Smooth muscle cell of the coronary artery (primary cell): ENCODE measurements around the gene THOC7. TPM values are rescaled to one million over a fixed set of nuclear protein-coding genes. Genes with fewer than 3 reads are reported as not detected.

Experiments
- total RNA-seq: library from RNA; depleted of rRNA; stranded (reverse); fragments of >200 nt; gene quantifications from 2 replicates; pipeline ENCODE4 v1.2.3, GENCODE V29; 2014; ENCODE audit warnings: low replicate concordance

The THOC7 gene
- total RNA-seq, result 16.0 and 37.8 TPM in 2 replicates

GRCh38 chr3:63863150-63864007, at the start of gene THOC7, which contains the start of gene ATXN7:
TSS of gene THOC7 (minus strand) at chr3:63863805. CDS start at chr3:63863790, 15 bp downstream.
TSS of gene ATXN7 (plus strand) at chr3:63863867. CDS start at chr3:63912599, 48,732 bp downstream.

GRCh38 chr3:63911873-63912767, 48.5 kb upstream of the THOC7 start, which contains the start of gene SCAANT1:
TSS of gene SCAANT1 (minus strand) at chr3:63912383.

GRCh38 chr3:63819151-63819398, 44.5 kb downstream of the THOC7 start, which contains the start of gene C3orf49:
TSS of gene C3orf49 (plus strand) at chr3:63819299. CDS start at chr3:63819472, 173 bp downstream.

Other genes with a start within 250 kb of the THOC7 start
- not detected in 2 replicates for gene SNTN, start 211.1 kb downstream of the THOC7 start, total RNA-seq
- not detected in 2 replicates for gene C3orf49, start 44.5 kb downstream of the THOC7 start, total RNA-seq
- gene ATXN7, start 62 bp upstream of the THOC7 start, total RNA-seq, result 6.3 and 8.3 TPM in 2 replicates
- gene SCAANT1, start 48.6 kb upstream of the THOC7 start, total RNA-seq, result not detected in 2 replicates
- 83.0 and 87.2 TPM in 2 replicates for gene PSMD6, start 159.7 kb upstream of the THOC7 start, total RNA-seq